HG03097 (cell line): ENCODE data around the gene NCKAP1.
"Not testable (repeated sequence)": the region's sequence is repeated elsewhere in the genome, so short reads cannot be mapped to it uniquely, and the experiment has no call there.

Experiments
- ATAC-seq: cut with Tn5 transposase; IDR thresholded peaks from one replicate; pipeline ENCODE4 v1.9.1; 2021; ENCODE audit not compliant: unreplicated experiment, low FRiP score

NCKAP1 gene

DNA sequence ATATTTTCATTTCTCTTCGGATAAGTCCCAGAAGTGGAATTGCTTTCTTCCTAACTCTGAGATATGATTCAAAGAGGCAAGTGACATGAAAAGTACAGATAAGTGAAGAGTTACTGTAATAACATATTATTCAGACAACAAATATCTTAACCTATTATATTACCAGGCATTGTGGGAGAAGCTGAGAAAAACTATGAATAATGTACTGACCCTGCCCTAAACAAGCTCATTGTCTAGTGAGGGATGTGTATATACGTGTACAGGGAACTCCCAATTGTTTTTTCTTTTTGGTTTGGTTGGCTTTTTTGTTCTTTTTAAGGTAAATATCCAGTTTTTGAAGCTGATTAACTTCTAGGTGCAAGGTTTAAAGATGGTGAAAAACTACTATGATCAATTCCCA lies 26.5 kb downstream of the NCKAP1 start:
- no peak for ATAC-seq

DNA sequence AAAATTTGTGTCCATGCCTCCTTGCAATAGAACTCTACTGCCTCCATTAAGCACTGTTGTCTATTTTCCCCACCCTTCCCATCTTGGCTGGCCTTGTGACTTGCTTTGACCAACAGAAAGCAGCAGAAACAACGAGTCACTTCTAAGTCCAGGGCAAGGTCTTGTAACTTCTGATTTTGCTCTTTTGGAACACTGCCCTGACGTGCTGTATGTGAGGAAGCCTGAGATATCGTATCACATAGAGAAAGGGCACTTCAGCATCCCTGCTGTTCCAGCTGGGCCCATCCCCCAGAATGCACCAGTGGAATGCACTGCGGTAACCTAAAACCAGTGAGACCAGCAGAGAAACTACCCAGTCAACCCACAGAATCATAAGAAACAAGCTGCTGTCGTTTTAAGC lies 28.1 kb downstream of the NCKAP1 start:
- ATAC-seq, result no peak

DNA sequence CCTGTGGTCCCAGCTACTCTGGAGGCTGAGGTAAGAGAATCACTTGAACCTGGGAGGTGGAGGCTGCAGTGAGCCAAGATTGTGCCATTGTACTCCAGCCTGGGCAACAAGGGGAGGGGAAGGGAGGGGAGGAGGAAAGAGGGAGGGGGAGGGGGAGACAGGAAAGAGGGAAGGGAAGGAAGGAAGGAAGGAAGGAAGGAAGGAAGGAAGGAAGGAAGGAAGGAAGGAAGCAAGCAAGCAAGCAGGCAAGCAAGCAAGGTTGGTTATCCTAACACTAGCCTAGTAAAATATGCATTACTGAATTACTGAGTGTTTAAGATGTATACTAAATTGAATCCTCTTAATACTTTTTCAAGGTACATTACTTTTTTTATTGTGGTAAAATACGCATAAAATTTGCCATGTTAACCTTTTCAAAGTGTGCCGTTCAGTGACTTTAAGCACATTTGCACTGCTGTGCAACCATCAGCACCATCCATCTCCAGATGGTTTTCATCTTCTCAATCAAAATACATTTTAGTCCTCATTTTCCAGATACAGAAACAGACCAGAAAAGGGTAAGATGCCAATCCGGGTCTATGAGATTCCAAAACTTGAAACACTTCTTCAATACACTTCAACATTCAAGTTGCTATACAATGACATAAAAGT lies 28.9 kb downstream of the NCKAP1 start:
- no peak for ATAC-seq

DNA sequence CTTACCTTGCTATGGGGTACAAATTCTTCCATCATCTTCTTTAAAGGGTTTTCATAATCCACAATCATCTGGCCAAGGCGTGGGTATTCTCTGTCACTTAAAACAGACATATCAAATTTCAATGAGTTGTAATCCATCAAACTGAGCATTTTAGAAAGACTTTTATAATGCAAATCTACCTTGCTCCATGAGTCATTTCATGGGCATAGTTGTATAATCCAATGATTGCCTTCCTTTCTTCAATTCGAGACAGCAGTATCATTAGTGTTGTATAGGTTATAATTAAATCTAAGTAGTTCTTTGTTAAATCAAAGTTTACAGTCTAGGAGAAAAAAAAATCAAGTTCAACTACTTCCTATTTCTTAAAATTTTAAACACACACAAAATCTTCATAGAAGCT lies 36.3 kb downstream of the NCKAP1 start:
- no peak for ATAC-seq

DNA sequence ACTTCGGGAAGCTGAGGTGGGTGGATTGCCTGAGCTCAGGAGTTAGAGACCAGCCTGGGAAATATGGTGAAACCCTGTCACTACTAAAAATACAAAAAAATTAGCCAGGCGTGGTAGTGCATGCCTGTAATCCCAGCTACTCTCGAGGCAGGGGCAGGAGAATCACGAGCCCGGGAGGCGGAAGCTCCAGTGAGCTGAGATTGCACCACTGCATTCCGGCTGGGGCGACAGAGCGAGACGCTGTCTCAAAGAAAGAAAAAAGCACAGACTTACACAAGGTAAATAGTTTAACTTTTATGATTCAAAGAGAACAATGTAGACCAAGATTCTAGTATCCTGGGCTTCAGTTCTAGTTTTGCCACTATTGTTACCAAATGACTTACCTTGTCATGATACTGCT lies 37.4 kb downstream of the NCKAP1 start:
- no peak for ATAC-seq

DNA sequence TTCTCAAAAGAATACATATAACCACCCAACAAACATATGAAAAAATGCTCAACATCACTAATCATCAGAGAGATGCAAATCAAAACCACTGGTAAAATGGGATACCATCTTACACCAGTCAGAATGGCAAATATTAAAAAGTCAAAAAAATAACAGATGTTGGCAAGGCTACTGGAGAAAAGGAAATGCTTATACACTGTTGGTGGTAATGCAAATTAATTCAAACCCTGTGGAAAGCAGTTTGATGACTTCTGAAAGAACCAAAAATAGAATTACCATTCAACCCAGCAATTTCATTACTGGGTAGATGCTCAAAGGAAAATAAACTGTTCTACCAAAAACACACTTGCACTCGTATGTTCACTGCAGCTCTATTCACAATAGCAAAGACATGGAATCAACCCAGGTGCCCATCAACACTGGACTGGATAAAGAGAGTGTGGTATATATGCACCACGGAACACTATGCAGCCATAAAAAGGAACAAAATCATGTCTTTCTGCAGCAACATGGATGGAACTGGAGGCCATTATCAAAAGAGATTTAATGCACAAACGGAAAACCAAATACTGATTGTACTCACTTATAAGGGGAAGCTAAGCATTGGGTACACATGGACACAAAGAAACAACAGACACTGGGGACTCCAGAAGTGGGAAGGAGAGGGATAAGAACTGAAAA lies 38.8 kb downstream of the NCKAP1 start:
- no peak for ATAC-seq

DNA sequence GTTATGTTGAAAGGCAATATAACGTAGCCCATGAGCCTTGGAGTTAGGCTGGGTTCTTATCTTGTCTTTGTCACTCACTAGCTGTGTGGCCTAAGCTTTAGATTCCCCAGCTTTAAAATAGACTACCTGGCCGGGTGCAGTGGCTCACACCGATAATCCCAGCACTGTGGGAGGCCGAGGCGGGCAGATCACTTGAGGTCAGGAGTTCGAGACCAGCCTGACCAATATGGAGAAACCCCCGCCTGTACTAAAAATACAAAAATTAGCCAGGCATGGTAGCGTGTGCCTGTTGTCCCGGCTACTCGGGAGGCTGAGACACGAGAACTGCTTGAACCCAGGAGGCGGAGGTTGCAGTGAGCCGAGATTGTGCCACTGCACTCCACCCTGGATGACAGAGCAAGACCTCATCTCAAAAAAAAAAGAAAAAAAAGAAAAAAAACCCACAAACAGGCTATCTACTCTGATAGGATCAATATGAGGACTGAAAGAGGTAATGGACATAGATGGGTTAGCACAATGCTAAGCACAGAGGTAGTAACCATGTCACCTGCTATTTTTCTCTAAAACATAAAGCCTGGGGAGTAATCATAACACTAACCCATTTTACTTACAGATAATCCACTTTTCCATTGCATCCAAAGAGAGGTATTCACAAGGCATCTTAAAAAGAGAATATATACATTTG lies 43.9 kb downstream of the NCKAP1 start:
- no peak for ATAC-seq

DNA sequence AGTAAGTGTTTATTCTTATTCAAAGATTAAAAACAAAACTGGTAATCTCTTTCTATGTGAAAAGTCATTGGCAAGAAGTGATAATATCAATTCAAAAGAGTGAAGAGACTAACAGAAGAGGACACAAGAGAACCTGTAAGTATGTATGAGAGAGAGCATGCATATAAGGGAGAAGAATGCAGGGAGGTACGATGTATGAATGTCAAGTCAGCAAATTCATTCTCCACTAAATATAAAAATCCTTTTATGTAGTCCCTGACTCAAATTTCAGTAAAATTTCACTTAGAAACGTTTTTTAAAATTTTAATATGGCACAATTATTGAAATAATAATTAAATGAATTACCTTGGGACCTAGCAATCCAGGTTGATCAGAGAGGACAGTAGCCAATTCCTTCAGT lies 55.3 kb downstream of the NCKAP1 start:
- ATAC-seq, result no peak

DNA sequence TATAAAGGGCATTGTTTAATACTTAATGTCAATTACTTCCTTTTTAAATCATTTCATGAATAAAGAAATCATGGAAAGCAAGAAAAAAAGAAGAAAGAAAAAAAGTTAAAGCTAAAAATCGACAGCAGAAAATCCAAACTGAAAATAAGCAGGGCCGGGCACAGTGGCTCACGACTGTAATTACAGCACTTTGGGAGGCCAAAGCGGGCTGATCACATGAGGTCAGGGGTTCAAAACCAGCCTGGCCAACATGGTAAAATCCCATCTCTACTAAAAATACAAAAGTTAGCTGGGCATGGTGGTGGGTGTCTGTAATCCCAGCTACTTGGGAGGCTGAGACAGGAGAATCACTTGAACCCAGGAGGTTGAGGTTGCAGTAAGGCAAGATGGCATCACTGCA lies 56.8 kb downstream of the NCKAP1 start:
- ATAC-seq, result not testable (repeated sequence)

DNA sequence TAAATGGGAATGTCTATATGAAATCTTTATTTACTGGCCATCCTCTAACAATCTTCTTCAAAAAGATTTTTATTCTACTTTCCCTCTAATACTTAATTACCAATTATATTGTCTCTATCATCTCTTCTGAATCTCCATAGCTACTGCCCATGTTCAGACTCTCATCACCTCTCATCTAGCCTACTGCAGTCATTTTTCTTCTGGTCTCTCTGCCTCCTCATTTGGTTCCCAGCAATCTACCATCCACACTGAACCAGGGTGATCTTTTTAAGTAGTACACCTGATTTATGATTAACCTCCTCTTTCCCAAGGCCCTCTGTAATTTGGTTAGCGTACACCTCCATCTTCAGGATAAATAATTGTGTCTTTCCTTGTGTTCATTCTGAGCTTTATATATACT lies 57.6 kb downstream of the NCKAP1 start:
- ATAC-seq, result no peak

DNA sequence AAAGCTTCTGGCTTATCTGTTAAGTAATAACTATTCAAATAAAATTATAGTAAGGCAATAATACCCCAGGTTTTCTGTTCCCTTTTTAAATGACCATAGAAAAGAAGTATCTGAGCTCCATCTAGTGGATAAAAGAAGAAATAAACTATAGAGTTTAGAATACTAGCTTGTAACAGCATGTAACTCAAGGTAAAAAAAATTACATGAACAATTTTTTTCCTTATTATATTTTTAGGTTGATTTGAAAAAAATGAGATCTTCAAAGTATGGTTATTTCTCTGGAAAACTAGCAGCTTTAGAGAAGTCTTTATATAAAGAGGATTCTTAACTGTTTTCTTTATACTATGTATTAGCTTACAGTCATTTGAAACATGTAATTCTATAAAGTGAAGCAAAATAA lies 58.1 kb downstream of the NCKAP1 start:
- ATAC-seq, result peak; percentile 69

DNA sequence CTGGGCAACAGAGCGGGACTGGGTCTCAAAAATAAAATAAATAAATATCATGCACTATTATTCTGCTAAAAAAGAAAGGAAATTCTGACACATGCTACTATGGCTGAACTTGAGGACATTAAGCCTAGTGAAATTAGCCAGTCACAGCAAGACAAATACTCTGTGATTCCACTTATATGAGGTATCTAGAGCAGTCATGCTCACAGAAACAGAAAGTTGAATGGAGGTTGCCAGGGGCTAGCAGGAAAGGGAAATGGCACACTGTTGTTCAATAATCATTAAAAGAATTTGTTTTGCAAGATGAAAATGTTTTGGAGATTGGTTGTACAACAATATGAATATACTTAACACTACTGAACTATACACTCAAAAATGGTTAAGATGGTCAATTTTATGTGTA lies 60.8 kb downstream of the NCKAP1 start:
- peak; percentile 71 for ATAC-seq

DNA sequence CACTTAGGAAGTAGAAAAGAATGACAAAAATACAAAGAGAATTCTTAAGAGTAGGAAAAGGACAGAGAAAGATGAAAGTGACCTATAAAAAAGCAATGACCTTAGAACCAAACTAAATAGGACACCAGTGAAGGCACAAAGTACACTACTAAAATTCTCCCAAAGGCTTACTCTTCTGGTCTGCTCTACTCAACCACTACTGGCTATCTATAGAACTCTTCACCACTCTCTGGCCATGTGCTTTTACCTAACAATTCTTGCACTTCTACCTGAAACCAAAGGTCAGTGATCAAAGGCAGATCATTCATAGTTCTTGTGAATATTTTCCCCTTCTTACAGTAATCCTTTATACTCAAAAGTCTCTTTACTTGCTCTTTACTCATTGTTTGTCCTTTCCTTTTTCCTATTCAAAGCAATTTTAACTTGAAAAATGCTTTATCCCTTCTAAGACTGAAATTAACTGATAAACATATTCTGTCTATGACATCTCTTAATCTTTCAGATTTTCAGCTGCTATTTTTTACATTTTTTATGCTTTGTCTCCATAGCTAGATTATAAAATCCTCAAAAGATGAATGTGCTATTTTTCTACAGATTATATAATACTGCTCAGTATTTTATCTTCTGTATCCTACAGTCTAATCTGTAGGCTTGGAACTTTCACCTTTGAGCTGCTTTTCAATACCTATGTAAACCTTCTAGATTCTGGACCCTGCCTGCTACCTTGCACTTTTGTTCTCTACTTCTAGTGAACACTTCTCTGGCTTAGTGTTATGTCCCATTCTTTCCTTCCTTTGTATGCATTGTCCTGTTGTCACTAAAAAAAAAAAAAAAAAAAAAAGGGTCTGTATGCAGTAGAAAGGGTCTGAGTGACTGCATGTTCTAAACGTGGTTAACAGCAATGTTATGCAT lies 64.6 kb downstream of the NCKAP1 start:
- no peak for ATAC-seq

DNA sequence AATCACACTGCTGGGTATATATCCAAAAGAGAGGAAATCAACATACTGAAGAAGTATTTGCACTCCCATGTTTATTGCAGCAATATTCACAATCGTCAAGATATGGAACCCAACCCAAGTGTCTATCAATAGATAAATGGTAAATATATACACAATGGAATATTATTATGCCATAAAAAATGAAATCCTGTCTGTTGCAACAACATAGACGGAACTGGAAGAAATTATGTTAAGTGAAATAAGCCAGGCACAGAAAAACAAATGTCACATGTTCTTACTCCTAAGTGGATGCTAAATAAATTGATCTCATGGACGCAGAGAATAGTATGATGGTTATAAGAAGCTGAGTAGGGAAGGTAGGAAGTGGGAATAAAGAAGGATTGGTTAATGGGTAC lies 65.7 kb downstream of the NCKAP1 start:
- no peak for ATAC-seq

DNA sequence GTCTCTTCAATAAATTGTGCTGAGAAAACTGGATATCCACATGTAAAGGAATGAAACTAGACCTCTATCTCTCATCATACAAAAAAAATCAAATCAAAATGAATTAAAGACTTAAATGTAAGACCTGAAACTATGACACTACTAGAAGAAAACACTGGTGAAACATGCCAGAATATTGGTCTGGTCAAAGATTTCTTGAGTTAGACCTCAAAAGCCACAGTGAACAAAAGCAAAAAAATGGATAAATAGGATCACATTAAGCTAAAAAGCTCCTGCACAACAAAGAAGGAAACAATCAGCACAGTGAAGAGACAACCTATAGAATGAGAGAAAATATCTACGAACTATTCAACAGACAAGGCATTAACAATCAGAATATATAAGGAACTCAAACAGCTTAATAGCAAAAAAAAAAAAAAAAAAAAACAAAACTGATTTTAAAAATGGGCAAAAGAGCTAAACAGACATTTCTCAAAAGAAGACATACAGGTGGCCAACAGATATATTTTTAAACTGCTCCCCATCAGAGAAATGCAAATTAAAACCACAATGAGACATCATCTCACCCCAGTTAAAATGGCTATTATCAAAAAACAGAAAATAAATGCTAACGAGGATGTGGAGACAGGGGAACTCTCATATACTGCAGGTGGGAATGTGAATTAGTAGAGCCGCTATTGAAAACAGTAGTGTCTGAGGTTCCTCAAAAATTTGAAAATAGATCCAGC lies 66.3 kb downstream of the NCKAP1 start:
- no peak for ATAC-seq

DNA sequence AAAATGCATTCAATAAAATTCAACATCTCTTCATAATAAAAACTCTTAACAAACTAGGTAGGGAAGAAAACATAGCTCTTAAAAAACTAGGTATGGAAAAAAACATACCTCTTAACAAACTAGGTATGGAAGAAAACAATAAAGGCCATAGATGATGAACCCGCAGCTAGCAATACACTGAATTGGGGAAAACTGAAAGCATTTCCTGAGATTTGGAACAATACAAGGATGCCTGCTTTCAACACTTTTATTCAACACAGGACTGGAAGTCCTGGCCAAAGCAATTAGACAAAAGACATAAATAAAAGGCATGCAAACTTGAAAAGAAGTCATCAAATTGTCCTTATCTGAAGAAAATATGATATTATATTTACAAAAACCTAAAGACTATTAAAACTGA lies 67.8 kb downstream of the NCKAP1 start:
- ATAC-seq, result no peak

DNA sequence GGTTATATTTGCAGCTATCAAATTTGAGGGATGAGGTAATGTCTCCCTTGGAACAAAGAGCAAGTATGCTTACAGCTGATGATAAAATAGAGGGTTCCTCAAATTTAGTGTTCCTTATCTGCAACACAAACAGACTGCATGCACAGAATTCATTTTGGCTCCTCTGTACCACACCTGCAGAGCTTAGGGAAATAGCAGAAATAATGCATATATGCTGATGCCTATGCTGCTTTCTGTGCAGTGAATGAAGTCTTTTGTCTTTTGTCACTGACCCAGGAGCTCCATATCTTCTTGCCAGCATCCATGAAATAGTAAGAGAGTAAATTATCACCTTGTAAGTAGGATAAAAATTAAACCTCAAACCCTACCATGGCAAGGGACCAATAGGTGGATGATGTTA lies 69.8 kb downstream of the NCKAP1 start:
- ATAC-seq, result no peak

DNA sequence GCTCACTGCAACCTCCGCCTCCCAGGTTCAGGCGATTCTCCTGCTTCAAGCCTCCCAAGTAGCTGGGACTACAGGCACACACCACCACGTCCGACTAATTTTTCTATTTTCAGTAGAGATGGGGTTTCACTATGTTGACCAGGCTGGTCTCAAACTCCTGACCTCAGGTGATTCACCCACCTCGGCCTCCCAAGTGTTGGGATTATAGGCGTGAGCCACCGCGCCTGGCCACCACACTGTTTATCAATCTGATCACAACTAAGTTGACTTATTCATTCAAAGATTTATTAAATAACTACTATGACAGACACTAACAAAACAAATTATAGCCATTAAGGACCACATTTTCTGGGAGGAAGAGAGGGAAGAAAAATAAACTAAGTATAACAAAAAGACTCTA lies 71.9 kb downstream of the NCKAP1 start:
- ATAC-seq, result not testable (repeated sequence)

DNA sequence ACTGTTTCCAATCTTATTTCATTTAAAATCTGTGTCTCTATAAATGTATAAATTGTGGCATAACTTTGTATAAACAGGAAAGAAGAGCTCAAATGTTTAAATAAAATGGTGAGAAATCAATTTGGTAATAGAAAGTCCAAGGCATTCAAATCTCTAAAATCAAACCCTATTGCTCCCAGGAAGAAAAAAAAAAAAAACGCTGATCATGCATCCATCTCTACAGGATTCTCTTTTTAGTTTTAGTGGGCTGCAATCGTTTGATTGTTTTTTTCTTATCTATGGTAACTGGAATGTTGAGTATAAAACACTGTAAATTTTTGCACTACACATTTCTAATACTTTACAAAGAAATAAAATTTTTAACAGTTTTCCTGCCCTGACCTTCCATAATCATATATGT lies 75.6 kb downstream of the NCKAP1 start:
- ATAC-seq, result no peak

DNA sequence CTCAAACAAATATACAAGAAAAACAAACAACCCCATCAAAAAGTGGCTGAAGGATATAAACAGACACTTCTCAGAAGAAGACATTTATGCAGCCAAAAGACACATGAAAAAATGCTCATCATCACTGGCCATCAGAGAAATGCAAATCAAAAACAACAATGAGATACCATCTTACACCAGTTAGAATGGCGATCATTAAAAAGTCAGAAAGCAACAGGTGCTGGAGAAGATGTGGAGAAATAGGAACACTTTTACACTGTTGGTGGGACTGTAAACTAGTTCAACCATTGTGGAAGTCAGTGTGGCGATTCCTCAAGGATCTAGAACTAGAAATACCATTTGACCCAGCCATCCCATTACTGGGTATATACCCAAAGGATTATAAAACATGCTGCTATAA lies 77.4 kb downstream of the NCKAP1 start:
- not testable (repeated sequence) for ATAC-seq
